NK-92 (cell line): Measurements from ENCODE around the gene SSTR5.
"Not testable (repeated sequence)": the region's sequence is repeated elsewhere in the genome, so short reads cannot be mapped to it uniquely, and the experiment has no call there.

ENCODE experiments used
- DNase-seq: peaks from one replicate; lab custom pipeline; 2025; ENCODE audit not compliant: unreplicated experiment; lab: John Stamatoyannopoulos, UW

SSTR5 gene

GRCh38 chr16:1072526-1073261 is at the start of gene SSTR5:
SSTR5 (plus strand) TSS chr16:1072747; CDS start chr16:1078869, 6,122 bp downstream.
- DNase-seq, result no peak

- DNase-seq, result no peak
These were observed 48.4 kb upstream of the SSTR5 start for GRCh38 chr16:1024138-1024537.

- DNase-seq, result not testable (repeated sequence)
These were observed 47.3 kb upstream of the SSTR5 start for GRCh38 chr16:1025183-1025809.

GRCh38 chr16:1026057-1026783 is 46.3 kb upstream of the SSTR5 start:
- DNase-seq, result no peak

- DNase-seq, result no peak
These were observed 45.6 kb upstream of the SSTR5 start for GRCh38 chr16:1026784-1027500.

GRCh38 chr16:1027501-1027815 is 45.1 kb upstream of the SSTR5 start:
- DNase-seq, result no peak

GRCh38 chr16:1028056-1028455 is 44.5 kb upstream of the SSTR5 start:
- DNase-seq, result no peak

- no peak for DNase-seq
These were observed 43.9 kb upstream of the SSTR5 start for GRCh38 chr16:1028524-1029258.

GRCh38 chr16:1029259-1029545 is 43.3 kb upstream of the SSTR5 start:
- DNase-seq, result no peak

GRCh38 chr16:1030473-1030901 is 42.1 kb upstream of the SSTR5 start:
- no peak for DNase-seq

GRCh38 chr16:1031666-1032065 is 40.9 kb upstream of the SSTR5 start:
- no peak for DNase-seq

GRCh38 chr16:1032607-1033006 is 39.9 kb upstream of the SSTR5 start:
- no peak for DNase-seq

GRCh38 chr16:1033128-1033679 is 39.3 kb upstream of the SSTR5 start:
- no peak for DNase-seq

GRCh38 chr16:1034230-1035065 is 38.1 kb upstream of the SSTR5 start:
- DNase-seq, result no peak

- no peak for DNase-seq
These were observed 37.5 kb upstream of the SSTR5 start for GRCh38 chr16:1035066-1035415.

GRCh38 chr16:1036166-1036565 is 36.4 kb upstream of the SSTR5 start:
- DNase-seq, result no peak

- no peak for DNase-seq
These were observed 35.7 kb upstream of the SSTR5 start for GRCh38 chr16:1036726-1037393.

- no peak for DNase-seq
These were observed 34.9 kb upstream of the SSTR5 start for GRCh38 chr16:1037394-1038257.

- DNase-seq, result no peak
These were observed 33.6 kb upstream of the SSTR5 start for GRCh38 chr16:1038932-1039331.
